HG02970 (cell line): Measurements from ENCODE around the gene CLEC16A.

Source experiments
- ATAC-seq: cut with Tn5 transposase; IDR thresholded peaks from one replicate; pipeline ENCODE4 v1.9.1; 2021; ENCODE audit warnings: mild to moderate bottlenecking, moderate library complexity, moderate number of reproducible peaks; ENCODE audit not compliant: unreplicated experiment, low FRiP score

Gene CLEC16A

DNA sequence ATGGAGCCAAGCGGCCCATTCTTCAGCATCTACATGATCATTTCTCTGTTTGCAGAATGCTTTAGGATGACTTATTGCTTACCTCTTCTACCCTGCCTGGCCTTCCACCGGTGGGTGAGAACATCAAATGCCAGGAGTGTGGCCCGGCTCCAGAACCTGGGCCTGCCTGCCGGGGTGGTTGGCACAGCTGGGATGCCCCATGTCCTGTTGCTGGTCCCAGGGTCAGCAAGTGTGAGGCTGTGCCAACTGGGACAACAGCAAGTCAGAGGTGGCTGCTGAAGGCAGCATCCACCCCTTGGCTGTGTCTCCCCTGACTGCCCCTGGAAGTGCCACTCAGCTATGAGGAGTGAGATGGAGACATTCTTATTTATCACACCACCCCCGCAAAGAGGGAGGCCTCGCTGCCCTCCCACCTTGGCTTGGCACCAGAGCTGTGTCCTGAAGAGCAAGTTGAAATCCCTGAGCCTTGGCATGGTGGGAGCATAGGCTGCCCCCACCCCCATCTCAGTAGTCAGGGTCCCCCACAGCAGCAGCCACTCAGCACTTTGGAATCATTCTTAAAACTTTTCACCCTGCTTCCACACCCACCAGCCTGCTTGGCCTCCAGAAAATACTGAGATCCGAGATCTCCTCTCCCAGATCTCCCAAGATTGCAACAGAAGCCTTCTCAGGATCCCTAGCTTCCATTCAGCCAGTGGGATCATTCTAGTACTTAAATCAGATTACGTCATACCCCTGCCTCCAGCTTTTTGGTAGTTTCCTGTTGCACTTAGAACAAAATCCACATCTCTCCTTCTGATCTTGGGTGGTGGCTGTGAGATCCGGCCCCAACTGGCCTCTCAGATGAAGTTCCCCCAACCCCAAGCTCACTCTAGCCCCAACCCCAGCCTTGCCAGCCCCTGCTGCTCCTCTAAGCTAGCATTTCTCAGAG is 184.1 kb downstream of the CLEC16A start:
- no peak for ATAC-seq

DNA sequence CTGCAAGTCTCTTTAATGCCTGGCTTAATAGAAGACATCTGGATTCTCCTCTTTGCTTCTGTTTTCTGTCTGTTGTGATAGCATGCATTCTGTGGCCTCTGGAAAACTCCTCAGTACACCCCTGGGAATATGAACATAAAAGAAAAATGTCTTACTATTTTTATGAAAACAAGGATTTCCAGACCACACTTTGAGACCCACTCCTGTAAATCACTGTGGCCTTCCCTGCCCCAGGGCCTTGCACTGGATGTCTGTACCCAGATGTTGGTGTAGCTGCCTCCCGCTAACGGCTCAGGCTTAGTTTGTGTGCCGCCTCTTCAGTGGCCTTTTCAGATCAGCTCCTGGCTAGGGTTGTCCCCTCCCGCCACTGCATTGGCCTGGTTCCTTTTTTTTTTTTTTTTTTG is 185.0 kb downstream of the CLEC16A start:
- ATAC-seq: no peak

DNA sequence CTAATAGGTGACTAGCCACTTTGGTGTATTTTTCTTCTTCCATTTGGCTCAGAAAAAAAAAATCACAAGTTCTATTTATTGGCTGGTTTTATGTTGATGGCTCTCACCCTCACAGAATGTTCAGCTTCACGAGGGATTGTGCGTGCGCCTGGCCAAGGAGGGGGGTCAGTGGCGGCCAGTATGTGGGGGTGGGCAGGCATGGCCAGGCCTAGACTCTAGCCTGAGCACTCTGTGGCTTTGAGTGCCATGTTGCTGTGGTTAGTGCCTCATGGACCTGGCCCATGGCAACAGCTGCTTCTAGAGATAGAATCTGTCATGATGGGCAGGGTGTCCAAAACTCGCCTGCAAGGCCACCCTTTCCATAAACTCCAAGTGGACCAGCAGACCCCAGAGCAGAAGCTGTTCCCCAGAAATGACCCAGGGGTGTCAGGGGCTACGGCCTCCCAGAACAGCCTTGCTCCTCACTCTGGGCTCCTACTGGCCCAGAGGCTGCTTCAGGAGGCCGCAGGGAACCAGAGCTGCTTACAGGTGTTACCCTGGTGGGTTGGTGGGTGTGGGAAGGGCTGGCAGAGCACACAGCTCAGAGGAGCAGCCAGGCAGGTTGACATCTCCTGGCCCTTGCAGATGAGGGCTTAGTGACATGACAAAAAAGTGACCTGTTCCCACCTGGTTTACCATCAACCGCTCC is 186.8 kb downstream of the CLEC16A start:
- ATAC-seq: no peak

DNA sequence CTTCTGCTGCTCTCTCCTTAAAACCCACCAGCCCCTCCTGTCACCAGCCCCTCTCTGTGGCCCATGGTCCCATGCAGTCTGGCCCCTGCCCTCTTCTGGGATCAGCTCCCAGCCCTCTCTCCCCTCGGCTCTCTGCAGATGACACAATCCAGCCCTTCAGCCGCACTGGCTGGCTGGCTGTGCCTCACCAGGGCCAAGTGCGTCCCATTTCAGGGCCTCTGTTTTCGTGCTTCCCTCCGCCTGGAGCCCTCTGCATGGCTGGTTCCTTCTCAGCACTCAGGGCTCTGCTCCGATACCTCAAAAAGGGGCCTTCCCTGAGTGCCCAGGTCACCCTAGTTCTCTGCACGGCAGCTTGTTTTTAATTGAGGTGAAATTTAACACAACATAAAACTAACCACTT is 187.3 kb downstream of the CLEC16A start:
- no peak for ATAC-seq

DNA sequence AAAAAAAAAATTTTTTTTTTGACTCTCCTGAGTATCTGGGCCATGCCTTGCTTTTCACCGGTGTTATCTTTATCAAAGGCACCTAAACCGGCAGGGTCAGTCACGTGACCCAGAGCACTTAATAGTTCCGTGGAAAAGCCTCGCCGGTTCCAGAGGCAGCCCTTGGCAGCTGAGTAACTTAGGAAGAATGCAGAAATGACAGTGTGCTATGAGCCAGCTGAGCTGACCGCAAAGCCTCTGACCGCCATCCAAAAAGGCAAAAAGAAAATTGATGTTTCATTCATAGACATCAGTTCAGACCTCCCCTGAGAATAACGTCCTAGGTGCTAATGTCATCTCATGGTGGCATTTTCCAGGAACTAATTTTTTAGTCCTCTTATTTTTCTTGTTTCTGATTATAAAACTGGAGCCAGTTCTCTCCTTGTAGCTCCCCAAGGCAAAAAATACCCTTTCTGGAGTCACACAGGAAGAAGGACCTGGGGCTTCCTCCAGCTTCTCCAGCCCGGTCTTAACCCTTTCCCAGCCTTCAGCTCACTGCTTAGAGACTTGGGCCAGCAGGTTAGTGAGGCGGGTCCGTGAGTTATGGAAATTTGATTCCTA is 189.1 kb downstream of the CLEC16A start:
- no peak for ATAC-seq

DNA sequence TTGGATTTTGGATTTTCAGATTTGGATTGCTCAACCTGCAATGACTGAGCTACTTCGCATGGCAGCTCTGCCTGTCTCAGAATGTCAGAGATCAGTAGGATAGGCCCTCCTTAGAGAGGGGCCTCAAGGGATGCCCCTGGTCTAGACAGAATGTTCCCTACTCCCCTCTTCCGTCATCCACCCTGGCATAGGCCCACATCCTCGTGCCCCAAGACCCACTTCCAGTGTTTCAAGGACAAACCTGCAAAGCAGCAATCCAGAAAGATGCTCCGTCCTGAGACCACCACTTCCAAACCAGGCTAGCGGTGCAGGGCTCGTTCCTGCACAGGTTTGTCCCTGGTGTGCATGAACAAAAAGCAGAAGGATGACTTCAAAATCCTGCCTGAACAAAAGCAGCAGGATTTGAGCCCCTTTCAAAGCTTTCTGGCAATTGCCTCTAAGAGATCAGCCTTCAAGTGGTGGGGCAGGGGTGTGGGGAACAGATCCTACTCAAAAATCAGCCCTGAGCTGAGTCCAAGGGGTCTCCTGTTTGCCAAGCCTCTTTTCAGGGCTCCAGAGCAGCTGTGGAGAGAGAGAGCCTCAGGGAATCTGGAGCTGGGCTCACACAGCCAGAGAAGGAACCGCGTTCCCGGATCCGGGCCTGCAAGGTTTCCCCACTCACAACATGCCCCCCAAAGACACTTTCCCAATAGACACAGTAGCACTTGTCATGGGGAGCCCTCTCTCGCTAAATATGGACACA is 190.5 kb downstream of the CLEC16A start:
- ATAC-seq: no peak

DNA sequence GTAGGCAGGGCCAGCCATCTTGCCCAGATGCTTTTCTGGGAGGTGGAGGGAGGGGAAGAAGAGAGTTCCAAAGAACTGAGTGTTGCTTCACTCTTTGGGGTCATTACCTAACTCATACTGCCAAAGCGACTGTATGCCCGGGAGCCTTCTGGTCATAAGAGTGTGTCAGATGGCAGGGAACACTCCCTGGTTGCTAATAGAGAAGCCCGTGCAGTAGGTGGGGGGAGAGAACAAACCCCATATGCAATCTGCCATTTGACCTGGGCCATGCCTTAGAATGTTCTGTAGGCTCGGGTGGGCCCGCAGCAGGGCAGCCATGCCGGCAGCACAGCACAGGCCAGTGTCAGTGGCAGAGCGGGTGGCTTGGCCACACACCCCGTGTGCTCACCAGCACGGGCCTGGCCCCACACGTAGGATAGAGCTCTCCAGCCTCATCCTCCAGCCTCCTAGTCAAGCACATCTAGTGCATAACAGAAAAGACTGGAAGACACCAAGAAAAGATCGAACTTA is 191.2 kb downstream of the CLEC16A start:
- ATAC-seq: no peak

DNA sequence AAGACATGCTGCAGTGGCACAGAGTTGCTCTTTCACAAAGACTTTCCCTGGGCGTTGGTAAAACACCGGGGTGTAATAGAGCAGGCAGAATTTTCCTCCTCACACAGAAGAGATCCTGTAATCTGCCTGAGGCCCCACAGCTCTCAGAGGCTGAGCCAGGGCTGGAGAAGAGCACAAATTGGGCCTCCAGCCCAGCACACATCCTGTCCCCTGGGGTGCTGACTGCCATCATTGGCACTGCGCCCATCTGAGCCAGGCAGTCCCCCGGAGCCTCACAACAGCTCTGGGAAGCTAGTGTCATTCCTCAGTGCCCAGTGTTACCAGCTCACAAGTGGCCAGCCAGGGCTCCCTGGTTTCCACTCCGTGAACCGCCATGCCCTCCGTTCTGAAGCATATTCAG is 192.2 kb downstream of the CLEC16A start:
- no peak for ATAC-seq

DNA sequence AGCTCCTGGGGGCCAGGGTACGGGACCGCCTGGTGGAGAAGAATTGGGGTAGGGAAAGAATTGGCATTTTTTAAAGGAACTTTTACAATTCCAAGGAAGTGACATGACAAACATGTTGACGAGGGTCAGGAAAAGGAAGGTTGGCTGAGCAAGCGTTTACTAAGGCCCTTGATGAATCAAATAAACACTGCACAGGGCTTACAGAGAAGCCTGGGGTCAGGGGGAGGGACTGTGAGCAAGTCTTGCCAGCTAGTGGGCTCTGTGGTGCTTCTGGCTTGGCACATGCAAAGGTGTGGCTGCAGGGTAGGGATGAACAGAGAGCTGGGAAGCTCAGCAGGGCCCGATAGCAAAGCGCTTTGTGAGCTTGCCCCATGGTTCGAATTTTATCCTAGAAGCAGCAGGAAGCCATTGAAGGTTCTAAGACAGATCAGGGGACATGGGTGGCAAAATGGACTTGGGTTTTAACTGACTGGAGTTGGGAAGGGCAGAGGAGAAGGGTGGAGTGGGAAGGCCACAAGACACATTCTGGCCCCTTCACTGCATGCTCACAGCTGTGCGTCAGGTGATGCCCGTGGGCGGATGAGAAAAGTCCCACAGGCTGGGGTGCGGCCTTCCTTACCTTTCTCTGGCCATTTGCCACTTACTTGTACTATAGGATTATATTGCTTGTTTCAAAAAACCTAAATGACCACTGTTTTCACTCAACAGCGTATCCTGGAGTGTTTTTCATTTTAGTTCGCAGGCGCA is 193.8 kb downstream of the CLEC16A start:
- ATAC-seq: no peak

DNA sequence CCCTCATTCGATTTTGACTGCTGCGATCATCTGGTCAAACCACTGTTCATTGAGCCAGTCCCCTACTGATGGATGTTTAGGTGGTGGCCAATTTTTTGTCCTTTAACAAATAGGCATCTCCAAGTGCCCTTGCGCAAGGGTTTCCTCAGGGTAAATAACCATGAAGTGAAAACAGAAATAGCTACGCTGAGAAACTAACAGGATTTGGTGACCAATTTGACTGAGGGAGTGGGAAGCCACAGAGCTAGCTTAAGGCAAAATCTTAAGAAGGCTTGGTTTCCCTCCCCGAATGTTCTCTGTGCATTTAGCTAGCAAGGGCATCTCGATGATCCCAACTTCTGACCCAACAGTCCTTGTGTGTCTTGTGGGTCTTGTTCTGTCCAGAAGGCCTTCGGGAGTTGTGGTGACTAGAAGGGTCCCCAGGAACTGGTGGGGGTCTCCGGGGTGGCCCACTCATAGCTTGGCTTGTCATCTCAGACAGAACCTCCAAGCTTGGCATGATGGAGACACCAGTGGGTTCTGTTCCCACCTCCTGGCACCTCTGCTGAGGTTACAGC is 194.5 kb downstream of the CLEC16A start:
- no peak for ATAC-seq

DNA sequence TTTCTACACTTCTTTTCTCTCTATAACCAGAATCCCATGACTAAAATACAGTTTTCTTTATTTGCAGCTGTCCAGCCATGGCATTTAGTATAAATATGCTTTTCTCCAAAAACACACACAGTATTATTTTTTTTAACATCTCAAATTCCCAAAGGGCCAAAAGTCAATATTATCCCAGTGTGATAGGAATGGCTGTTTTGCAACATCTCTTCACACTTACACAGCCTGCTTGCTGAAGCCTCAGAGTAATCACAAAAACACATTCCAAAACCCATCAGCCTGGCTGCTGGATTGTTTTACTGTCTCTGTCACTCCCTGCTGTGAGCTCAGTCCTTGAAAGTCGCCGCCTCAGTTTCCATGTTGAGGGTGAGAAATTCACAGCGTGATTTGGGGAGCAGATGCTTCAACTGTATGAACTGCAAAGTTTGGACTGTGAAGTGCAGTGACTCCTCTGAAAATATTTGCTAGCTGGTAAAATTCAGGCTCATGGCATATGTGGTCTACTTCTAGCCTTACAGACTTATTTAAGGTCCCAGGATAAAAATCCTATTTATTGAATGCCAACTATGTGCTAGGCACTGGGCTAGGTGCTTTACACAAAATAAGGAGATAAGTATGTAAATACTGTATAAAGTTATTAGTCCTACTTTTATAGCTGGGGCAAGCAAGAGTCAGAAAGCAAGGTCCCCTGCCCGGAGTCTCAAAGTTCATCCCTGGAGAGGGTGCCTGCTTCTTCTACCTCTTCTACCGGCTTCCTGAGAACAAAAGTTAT is 195.1 kb downstream of the CLEC16A start:
- no peak for ATAC-seq

DNA sequence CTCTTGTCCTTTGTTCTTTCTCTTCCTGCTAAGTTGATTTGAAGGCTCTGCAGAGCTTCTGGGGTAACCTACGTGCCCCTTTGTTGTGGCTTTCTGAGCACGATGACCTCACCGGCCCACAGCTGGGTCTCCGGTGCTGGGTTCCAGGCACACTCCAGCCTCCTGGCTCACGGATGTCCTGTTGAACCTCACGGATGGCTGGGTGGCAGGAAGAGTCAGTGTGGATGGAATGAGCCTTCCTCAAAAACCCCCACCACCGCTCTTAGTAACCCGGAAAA is 195.7 kb downstream of the CLEC16A start:
- no peak for ATAC-seq

DNA sequence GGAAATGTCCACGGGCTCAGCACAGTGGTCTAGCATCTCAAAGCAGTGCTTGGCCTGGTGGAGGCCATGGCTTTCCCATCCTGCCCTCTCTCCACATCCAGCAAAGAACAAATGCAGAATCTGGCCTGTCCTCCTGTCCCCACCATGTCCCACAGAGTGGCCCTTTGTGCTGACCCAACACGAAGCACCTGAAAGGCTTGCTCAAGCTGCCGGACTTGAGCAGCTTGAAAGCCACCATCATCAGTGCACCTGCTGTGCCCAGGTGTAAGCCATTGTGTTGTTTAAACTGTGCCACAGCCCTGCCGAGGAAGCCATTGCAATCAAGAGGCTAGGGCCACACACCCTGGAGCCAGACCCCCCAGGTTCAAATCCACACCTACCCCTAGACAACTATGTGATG is 196.1 kb downstream of the CLEC16A start:
- no peak for ATAC-seq

DNA sequence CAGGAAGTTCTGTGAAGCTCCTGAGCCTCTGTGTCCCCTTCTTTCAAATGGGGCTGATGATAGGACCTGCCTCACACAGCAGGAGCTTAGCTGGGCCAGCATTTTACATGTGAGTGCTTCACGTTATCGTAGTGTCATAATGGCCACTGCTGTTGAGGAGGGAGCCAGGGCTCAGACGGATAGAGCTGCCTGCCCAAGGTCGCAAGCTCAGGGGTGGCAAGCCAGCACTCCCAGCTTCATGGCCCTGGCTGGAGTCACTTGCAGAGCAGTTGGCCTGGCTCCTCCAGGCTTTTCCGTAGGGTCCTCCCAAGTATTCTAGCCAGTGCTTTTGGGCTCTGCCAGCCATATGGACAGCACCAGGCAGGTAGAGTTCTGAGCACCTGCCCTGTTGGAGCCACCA is 196.5 kb downstream of the CLEC16A start:
- ATAC-seq: no peak

DNA sequence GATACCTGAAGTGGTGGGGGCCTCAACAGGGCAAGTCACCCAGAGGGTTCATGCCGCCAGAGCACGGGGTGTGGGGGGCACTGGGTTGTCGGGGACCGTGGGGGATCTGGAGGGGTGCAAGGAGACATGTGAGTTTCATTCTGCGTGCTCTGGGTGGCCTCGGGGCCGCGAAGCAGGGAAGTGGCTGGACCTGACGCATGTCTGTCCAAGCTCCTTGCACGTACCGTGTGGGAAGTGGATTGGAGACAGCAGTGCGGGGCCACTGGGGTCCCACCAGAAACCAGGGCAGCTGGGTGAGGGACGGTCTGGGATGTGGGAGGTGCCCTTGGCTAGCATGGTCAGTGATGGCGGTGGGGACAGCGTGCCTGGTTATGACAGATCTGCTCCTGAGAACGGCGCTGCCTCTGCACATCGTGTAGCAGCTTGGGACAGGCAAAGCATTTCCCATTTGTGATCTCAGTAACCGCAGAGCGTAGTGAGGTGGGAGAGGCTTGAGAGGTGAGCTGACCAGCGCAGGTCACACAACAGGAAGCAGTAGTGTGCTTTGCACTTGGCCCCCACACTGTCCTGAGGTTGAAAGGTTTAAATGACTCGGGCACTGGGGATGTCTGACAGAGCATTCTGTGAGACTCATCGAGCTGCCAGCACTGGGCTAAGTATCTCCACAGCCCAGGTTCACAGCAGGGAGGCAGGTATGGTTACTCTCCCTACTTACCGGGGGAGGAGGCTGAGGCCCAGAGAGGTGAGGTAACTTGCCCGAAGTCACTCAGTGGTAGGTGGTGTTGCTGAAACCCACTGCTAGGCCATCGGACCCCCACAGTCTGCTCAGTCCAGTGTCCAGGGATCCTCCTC is 197.3 kb downstream of the CLEC16A start:
- ATAC-seq: no peak

DNA sequence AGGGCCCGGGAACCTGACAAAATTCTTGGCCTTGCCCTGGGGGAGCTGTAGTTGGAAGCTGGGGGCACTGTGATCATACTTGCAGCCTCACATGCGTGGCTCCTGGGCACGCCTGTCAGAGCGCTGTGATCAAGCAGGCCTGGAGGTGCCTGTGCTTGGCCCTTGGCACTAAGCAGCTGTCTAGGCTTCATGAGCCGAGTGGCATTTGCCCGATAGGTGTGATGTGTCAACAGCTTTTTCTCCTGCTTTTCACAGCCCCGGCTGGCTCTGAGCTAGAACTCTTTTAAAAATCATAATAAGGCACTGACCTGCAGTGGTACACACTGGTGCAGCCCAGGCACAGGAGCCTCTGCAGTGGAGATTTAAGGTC is 197.9 kb downstream of the CLEC16A start:
- ATAC-seq: no peak

DNA sequence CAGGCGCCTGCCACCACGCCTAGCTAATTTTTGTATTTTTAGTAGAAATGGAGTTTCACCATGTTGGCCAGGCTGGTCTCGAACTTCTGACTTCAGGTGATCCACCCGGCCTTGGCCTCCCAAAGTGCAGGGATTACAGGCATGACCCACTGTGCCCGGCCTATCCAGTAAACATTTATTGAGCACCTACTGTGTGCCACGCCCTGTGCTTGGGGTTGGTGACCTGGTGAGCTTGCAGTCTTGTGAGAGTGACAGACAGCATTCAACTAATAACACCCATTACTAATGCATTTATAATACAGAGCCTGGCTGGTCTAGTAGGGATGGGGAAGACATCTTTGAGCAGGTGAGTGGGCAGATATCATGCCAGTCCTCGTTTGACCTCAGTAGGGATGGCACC is 198.6 kb downstream of the CLEC16A start:
- ATAC-seq: no peak

DNA sequence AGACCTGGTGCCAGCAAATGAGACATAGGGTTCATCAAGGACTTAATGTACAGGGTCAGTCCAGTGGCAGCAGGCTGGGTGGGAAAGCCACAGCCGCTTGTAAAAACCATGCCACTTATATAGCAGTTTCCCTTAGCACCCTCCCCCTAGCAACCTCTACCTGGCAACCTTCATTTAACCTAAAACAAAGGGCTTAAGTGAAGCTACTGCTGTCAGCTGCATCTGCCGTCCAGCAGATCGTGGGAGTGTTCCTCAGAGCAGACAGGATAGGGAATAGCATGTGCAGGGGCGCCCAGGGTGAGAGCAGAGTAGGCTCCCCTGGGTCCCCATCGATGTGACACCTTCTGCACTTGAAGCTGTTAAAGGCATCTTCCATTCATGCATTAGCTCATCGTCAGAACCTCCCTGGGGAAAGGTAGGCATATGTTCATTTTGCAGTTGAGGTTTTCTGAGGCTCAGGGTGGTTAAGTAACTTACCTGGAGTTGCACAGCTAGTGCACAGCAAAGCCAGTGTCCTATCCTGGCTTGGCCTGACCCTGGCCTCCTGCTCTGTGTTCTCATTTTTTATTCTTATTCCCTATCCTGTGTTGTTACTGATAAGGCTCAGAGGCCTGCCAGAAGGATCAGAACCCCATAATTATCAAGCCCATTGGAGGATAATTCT is 199.1 kb downstream of the CLEC16A start:
- no peak for ATAC-seq
